ENCODE data around the gene FUS.

DNA sequence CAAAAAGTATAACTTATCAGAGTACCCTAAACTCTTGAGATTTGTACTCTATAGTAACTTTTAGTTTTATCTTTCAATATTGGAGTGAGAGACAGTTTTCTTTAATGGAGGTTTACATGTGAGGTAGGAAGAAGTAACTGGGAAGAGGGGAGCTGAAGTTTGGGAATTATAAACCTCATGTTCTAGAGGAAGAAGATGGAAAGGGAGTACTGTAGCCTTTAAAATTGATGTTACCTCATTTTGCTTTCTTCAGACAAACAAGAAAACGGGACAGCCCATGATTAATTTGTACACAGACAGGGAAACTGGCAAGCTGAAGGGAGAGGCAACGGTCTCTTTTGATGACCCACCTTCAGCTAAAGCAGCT is 9.5 kb downstream of the FUS start:
- TF ChIP-seq CTCF (IDR thresholded peaks at IDR 0.05) = no peak
- no peak for TF ChIP-seq POLR2AphosphoS5 (IDR thresholded peaks at IDR 0.05)
- no peak for TF ChIP-seq POLR2A (IDR thresholded peaks at IDR 0.05)

All from suprapubic skin (tissue), 4 donors.